CD4-positive, alpha-beta T cell treated with Interferon gamma for 1 hour (primary cell): ENCODE measurements around the gene CLEC16A.

Experiments used
- DNase-seq: peaks from one replicate; pipeline ENCODE4 v3.0.0-alpha.2; 2020

CLEC16A gene

GRCh38 chr16:11071829-11072228, 127.5 kb downstream of the CLEC16A start:
- no peak for DNase-seq

DNA sequence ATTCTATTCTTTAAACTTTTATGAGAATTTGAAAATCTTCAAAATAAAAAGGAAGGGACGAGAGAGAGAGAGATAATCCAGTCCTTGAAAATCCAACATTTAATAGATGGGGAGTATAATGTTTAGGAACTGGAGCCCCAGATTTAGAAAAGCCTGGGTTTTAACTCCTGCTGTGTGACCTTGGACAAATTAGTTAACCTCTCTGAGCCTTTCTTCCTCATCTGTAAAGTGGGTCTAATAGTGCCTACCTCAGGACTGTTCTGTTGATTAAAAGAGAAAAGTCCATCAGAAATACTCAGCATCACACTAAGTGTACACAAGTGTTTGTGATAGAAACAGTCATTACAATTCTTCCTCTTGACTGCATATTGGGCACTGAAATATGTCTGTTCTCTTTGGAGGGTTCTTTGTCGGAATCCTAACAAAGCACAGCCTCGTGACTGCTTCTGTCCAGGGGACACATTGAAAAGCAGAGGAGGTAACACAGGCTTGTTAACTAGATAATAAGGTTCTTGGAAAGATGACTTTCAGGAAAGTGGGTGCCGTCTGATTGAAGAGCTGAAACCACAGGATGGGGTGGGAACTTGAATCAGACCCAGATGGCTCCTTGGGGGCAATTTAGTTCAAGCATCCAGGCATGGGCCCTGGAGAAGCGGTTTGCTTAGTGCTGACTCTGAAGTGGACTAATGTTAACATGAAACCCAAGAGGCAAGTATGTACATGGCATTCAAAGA, 128.2 kb downstream of the CLEC16A start:
- DNase-seq: no peak

DNA sequence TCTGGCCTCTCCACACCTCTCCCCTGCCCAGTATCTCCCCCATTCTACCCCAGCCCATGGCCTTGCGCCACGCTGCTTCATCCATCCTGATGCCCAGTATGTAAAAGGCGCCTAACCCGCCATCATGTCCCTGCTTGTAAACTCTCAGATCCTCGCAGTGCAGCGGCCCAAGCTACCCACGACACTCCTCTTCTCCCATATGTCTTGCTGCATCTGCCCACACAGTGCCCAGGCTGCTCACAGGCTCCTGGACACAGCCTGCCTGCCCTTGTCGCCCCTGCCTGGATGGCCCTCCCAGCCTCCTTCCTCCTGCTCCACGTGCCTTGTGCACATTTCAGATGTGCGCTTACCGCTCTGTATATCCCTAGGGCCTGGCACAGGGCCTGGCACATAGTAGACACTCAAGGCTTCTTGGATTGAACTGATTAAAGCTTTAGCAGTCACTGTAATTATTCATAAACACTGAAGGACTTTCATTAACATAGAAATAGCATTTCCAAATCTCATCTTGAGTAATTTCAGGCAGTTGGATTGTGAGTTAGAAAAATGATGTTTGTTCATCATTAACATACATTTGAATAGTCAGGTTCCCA, 129.1 kb downstream of the CLEC16A start:
- no peak for DNase-seq

GRCh38 chr16:11074131-11074530, 129.8 kb downstream of the CLEC16A start:
- no peak for DNase-seq

DNA sequence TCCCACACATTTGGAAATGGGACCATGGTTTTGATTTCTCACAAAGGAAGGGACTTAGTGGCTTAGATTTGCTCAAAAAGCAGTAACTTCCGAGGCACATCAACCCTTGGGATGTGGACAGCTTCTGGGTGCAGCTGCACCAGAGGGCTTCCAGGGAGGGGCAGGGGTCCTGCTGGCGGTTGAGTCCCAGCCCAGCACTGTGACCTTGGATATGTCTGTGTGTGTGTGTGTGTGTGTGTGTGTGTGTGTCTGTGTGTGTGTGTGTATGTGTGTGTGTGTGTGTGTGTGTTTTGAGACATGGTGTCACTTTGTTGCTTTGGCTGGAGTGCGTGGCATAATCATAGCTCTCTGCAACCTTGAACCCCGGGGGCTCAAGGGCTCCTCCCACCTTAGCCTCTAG, 130.8 kb downstream of the CLEC16A start:
- DNase-seq: no peak

- DNase-seq: peak; percentile 9
Observed at GRCh38 chr16:11076259-11077018, 132.1 kb downstream of the CLEC16A start.

DNA sequence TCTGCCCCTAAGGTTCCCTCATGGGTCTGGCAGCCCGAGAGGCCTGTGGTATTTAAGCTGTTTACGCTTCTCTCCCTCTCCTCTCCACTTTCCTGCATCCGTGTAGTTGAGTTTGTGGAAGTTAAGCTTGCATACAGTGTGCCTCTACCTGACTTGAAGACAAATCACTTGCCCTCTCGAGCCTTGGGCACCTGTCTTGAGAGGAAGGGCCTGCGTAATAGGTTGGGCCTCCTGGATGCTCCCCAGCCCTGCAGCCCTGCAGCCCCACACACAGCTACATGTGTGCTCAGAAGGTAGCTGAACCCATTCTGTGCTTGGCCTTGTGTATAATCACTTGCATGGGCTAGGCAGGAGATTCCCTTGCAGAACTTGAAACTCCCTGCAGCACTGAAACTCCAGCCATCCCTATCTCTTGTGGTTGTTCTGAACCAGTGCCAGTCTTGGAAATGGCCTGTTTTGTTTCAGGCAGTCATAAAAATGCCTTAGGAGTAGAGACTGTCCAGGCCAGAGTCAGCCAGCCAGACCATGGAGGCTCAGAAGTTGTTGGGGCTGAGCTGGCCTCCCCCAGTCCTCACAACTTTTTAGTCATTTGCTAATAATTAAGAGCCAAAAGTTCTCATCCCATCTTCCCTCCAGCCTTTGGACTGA, 134.6 kb downstream of the CLEC16A start:
- DNase-seq: no peak

GRCh38 chr16:11079652-11080187, 135.4 kb downstream of the CLEC16A start:
- DNase-seq: no peak

DNA sequence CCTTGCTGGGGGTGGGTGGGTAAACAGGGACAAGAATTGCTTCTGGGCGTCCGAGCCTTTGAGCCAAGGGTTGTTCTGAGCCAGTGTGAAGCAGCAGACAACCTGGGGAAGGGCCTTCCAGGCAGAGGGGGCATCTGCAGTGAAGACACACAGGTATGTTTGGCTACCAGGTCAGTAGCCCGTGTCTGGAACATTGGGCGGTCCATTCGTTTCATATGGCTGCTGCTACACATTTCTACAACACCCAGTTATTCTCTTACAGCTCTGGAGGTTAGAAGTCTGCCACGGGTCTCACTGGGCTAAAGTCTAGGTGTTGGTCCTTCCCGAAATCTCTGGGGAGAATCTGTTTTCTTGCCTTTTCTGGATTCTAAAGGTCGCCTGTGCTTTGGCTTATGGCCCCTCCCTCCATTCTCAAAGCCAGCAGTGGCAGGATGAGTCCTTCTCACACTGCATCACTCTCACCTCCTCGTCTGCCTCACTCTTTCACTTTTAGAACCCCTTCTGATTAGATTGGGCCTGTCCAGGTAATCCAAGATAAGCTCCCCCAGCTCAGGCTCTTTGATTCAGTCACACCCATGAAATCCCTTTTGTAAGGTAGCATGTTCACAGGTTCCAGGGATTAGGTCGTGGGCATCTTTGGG, 136.1 kb downstream of the CLEC16A start:
- DNase-seq: no peak

- no peak for DNase-seq
Observed at GRCh38 chr16:11080999-11081630, 136.8 kb downstream of the CLEC16A start.

GRCh38 chr16:11082108-11082859, 137.9 kb downstream of the CLEC16A start:
- DNase-seq: no peak

DNA sequence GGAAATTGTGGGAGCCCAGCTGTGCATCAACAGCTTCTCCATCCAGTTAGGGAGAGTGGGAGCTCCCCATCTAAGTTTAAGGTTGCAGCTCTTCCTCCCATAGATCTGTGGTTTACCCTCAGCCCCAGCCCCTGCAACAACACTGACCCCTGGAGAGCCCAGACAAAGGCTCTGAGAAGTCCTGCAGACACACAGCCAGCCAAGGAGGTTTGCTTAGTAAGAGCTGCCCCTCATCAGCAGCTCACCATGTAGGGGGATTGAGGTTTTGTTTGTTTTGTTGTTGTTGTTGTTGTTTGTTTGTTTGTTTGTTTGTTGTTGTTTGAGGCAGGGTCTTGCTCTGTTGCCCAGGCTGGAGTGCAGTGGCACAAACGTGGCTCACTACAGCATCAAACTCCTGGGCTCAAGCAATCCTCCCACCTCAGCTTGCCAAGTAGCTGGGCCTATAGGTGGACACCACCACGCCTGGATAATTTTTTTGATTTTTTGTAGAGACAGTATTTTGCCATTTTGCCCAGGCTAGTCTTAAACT, 138.6 kb downstream of the CLEC16A start:
- no peak for DNase-seq

DNA sequence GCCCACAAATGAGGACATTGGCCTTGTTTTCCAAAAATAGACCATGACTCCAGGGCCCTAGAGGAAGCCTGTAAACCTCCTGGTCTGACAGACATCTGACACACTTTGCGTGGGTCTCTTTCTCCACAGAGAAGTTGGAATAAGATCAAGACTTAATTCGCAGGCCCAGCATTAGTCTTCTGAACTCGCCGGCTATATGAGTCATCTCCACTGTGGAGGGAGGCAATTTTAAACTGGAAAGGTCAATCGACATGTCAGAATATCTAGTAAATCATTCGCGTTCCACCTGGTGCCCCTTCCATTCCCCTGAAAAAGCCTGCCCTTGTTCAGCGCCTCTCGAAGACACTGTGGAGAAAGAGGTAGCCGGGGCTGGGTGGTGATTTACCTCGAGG, 140.1 kb downstream of the CLEC16A start:
- no peak for DNase-seq

DNA sequence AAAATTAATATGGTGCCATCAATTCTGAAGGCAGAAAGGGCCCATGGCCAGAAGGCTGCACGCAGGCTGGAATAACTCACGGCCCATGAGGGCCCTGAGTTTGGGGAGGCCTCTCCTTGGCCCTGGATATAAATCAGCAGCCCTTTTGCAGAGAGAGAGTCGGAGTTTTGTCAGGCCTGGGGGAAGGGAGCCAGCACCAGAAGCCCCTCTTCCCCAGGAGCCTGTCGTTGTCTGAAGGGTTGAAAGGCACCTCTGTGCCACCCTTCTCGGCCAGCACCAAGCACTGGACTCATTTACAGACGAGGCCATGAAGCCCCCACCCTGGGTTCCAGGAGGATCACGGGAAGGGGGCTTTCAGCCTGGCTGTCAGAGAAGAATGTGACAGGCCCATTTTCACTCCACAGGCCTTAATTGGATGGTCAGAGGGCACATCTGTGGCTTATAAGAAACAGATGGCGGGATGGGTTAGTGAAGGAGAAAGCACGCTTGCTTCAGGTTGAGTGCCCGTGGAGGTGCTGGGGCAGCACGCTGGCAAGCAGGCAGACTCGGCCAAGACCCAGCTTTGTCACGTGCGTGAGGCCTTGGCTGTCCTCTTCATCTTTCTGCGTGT, 140.6 kb downstream of the CLEC16A start:
- no peak for DNase-seq

DNA sequence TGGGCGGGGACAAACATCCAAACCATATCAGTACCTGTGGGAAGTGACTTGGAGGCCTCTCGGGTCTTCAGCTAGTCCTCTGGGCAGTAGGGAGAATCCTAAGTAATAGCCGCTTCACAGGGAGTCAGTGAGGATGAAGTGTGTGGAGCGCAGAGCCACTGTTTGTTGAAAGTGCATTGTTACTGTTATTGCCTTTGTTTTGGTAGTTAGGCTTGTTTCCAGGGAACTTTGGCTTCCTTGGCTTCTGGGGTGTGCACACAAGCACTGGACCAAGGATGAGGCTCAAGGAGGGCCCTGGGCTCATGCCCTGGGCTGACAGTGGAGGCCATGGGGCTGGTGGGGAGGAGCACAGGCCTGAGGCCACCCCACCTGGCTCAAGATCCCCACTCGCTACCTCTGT, 141.6 kb downstream of the CLEC16A start:
- DNase-seq: no peak

- no peak for DNase-seq
Observed at GRCh38 chr16:11087691-11088073, 143.3 kb downstream of the CLEC16A start.

GRCh38 chr16:11088074-11088730, 143.8 kb downstream of the CLEC16A start:
- no peak for DNase-seq

- no peak for DNase-seq
Observed at GRCh38 chr16:11088831-11089230, 144.5 kb downstream of the CLEC16A start.

GRCh38 chr16:11089504-11090124, 145.2 kb downstream of the CLEC16A start:
- no peak for DNase-seq

GRCh38 chr16:11090232-11090631, 145.9 kb downstream of the CLEC16A start:
- DNase-seq: no peak
